ENCODE results near the gene NDUFA6.

NDUFA6 gene

GRCh38 chr22:42050641-42051180, 39.9 kb downstream of the NDUFA6 start:
- Histone ChIP-seq H3F3A (ENCODE audit: insufficient read depth, low read length) (no peaks in the 10 kb centered on the region), H3K27me3 (ENCODE audit: insufficient read depth, low read length) (no peaks in the 10 kb centered on the region), H3K79me2 (ENCODE audit: insufficient read depth, low read length) (no peaks in the 10 kb centered on the region), H4K20me1 (ENCODE audit: insufficient read depth, low read length) (no peaks in the 10 kb centered on the region), H3K9me3 (ENCODE audit: low read length) (no peaks in the 10 kb centered on the region), H2AFZ (ENCODE audit: low read length) (no peak overlapping the region), H3K4me3 (ENCODE audit: low read depth, low read length, poor library complexity, severe bottlenecking) (no peak overlapping the region), H3K4me1 (ENCODE audit: insufficient read depth, low read length, severe bottlenecking) (no peaks in the 10 kb centered on the region), H3K9ac (ENCODE audit: low read length) (no peak overlapping the region), H3K36me3 (ENCODE audit: insufficient read depth, low read length) (no peaks in the 10 kb centered on the region), H3K9me2 (ENCODE audit: low read depth, low read length) (no peaks in the 10 kb centered on the region), H3K27ac (ENCODE audit: low read depth, low read length, poor library complexity, severe bottlenecking) (no peak overlapping the region), H3K4me2 (ENCODE audit: low read length) (no peak overlapping the region)
- TF ChIP-seq EZH2 (IDR thresholded peaks at IDR 0.05; ENCODE audit: borderline replicate concordance, low read length) = no peak
- TF ChIP-seq CTCF (IDR thresholded peaks at IDR 0.05; ENCODE audit: low read length) = no peak

GRCh38 chr22:42041784-42042183, 48.8 kb downstream of the NDUFA6 start:
- no peak overlapping the region for H3K27ac ChIP-seq (ENCODE audit: low read depth, low read length, poor library complexity, severe bottlenecking)
- H3K36me3 ChIP-seq (ENCODE audit: insufficient read depth, low read length) = no peaks in the 10 kb centered on the region; the same call in 1 of the 2 replicates
- H4K20me1 ChIP-seq (ENCODE audit: insufficient read depth, low read length) = no peaks in the 10 kb centered on the region
- H3K9me3 ChIP-seq (ENCODE audit: low read length) = peaks cover 9% of the 10 kb centered on the region
- H2AFZ ChIP-seq (ENCODE audit: low read length) = no peak overlapping the region
- H3F3A ChIP-seq (ENCODE audit: insufficient read depth, low read length) = no peaks in the 10 kb centered on the region
- H3K4me2 ChIP-seq (ENCODE audit: low read length) = no peak overlapping the region
- no peaks in the 10 kb centered on the region for H3K79me2 ChIP-seq (ENCODE audit: insufficient read depth, low read length)
- no peak overlapping the region for H3K4me3 ChIP-seq (ENCODE audit: low read depth, low read length, poor library complexity, severe bottlenecking)
- TF ChIP-seq CTCF (IDR thresholded peaks at IDR 0.05; ENCODE audit: low read length) (no peak), EZH2 (IDR thresholded peaks at IDR 0.05; ENCODE audit: borderline replicate concordance, low read length) (no peak)
- no peaks in the 10 kb centered on the region for H3K9me2 ChIP-seq (ENCODE audit: low read depth, low read length)
- no peaks in the 10 kb centered on the region; the same call in 1 of the 2 replicates for H3K27me3 ChIP-seq (ENCODE audit: insufficient read depth, low read length)
- no peaks in the 10 kb centered on the region for H3K4me1 ChIP-seq (ENCODE audit: insufficient read depth, low read length, severe bottlenecking)
- no peak overlapping the region for H3K9ac ChIP-seq (ENCODE audit: low read length)

- peaks cover 9% of the 10 kb centered on the region for H3K9me3 ChIP-seq (ENCODE audit: low read length)
- H3K4me2 ChIP-seq (ENCODE audit: low read length) = no peak overlapping the region
- no peak overlapping the region for H3K4me3 ChIP-seq (ENCODE audit: low read depth, low read length, poor library complexity, severe bottlenecking)
- H3K27ac ChIP-seq (ENCODE audit: low read depth, low read length, poor library complexity, severe bottlenecking) = no peak overlapping the region
- no peaks in the 10 kb centered on the region for H3K4me1 ChIP-seq (ENCODE audit: insufficient read depth, low read length, severe bottlenecking)
- H3K9me2 ChIP-seq (ENCODE audit: low read depth, low read length) = no peaks in the 10 kb centered on the region
- H3K79me2 ChIP-seq (ENCODE audit: insufficient read depth, low read length) = no peaks in the 10 kb centered on the region
- no peak overlapping the region for H3K9ac ChIP-seq (ENCODE audit: low read length)
- TF ChIP-seq EZH2 (IDR thresholded peaks at IDR 0.05; ENCODE audit: borderline replicate concordance, low read length) (no peak), CTCF (IDR thresholded peaks at IDR 0.05; ENCODE audit: low read length) (no peak)
- no peaks in the 10 kb centered on the region for H4K20me1 ChIP-seq (ENCODE audit: insufficient read depth, low read length)
- no peaks in the 10 kb centered on the region; the same call in 1 of the 2 replicates for H3K36me3 ChIP-seq (ENCODE audit: insufficient read depth, low read length)
- no peak overlapping the region for H2AFZ ChIP-seq (ENCODE audit: low read length)
- no peaks in the 10 kb centered on the region; the same call in 1 of the 2 replicates for H3K27me3 ChIP-seq (ENCODE audit: insufficient read depth, low read length)
- no peaks in the 10 kb centered on the region for H3F3A ChIP-seq (ENCODE audit: insufficient read depth, low read length)
Measured at GRCh38 chr22:42039271-42039670, 51.3 kb downstream of the NDUFA6 start.

Data from OCI-LY1 (cell line).